NCI-H1694 treated with DMSO at 0.1 percent for 48 hours (cell line): ENCODE data around the gene RASGRP3.

ENCODE experiments used
- DNase-seq: peaks from one replicate; lab custom pipeline; 2025; lab: John Stamatoyannopoulos, UW

RASGRP3 gene

DNA sequence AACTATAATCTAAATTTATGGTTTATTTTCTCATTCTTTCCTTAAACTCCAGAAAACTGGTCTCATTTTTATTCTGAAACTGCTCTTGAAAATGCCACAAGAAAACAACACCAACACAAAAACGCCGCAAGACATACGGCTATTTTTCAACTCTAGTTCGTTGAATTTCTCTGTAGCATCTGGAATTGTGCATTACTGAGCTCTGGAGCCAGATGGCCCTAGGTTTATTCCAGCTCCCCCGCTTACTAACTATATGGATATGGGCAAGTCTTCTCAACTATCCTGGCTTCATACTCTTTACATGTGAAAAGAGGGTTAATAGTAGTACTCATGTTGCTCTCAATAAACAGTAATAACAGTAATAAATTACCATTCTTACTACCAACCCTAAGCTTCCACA, 102.8 kb downstream of the RASGRP3 start:
- peak; percentile 64 for DNase-seq

- DNase-seq, result no peak
Observed at GRCh38 chr2:33581872-33582271, 105.4 kb downstream of the RASGRP3 start.

GRCh38 chr2:33583194-33583938, 106.9 kb downstream of the RASGRP3 start:
- DNase-seq, result peak; percentile 53

DNA sequence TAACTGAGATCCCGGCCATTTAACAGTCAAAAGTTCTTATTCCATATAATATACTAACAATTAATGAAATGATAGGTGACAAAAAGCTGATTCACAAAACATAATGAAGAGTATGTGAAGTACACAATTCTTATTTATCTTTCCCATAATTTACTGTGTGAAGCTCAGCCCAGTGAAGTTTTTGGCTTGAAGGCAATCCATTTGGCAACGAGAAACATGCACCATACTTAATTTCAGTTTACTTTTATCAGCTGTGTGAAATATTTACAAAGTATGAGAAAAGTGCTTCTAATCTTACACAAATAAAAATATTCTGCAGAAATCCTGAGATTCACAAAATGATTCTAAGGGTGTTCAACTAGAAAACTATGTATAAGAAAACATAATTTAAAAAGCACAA, 110.3 kb downstream of the RASGRP3 start:
- no peak for DNase-seq

- DNase-seq, result no peak
Observed at GRCh38 chr2:33588232-33588631, 111.8 kb downstream of the RASGRP3 start.

- no peak for DNase-seq
Observed at GRCh38 chr2:33589444-33589843, 113.0 kb downstream of the RASGRP3 start.

DNA sequence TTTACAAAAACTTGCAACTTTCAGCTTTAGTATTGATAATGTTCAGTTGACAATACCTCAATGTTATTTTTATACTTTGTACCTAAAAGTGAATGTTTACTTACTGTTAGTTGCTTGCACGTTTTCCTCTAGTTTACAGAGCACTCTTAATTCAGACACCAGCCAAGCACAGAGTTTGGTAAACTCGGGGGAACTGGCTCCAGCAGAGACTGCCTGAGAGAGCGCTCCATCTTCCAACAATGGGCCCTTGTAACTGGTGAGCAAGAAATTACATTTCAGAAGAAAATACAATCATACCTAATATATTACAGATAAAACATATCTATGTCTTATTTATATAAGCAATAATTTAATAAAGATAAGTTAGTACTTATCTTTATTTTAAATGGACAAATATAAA, 118.9 kb downstream of the RASGRP3 start:
- no peak for DNase-seq

- no peak for DNase-seq
Observed at GRCh38 chr2:33597026-33597425, 120.6 kb downstream of the RASGRP3 start.

DNA sequence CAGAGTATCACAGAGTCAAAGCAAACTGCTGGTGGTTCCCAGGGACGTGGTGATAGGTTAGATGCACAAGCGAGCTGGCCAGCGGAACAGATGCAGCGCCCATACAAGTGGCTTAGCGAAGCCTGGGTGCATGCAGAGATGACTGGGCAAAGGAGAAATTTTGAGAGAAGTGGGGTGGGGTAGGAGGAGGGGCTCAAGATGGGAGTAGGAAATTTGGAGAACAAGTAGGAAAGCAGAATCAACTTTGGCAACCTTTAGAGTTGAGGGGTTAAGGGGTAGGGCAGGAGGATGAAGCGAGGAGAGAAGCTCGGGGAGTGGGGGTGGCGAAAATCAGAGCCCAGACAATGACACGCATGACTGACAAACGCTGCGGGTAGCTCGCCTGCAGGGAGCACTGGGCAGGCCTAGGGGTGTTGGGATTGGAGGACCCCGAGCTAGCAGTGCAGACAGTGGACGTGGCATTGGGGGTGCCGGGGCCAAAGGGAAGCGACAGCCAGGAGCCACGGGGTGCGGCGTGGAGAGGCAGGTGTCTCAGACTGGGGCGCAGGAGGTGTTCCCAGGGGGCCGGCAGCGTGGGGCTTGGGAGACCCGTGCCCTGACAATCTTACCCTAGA, 122.2 kb downstream of the RASGRP3 start:
- no peak for DNase-seq

GRCh38 chr2:33599175-33599942, 122.9 kb downstream of the RASGRP3 start, which contains the start of gene FAM98A:
FAM98A (minus strand) TSS chr2:33599299; CDS start chr2:33599221, 78 bp downstream.
- DNase-seq, result peak; percentile 96

- no peak for DNase-seq
Observed at GRCh38 chr2:33599943-33600192, 123.4 kb downstream of the RASGRP3 start.

GRCh38 chr2:33602201-33602830, 125.9 kb downstream of the RASGRP3 start:
- DNase-seq, result no peak

DNA sequence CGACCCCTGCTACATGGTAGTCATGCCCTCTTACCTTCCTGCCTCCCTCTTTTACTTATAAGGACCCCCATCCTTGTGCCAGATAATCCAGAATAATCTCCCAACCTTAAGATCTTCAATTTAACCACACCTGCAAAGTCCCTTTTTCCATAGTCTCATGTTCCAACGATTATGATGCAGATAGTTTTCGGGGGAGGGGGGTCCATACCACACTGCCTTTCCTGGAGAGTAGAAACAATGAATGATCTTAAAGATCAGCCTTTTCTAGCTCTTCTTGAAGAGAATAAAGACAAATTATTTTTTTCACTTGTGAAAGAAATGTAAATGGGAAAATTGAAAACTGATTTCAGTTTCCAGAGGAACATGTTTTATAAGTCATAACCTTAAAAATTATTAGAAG, 127.0 kb downstream of the RASGRP3 start:
- DNase-seq, result no peak

GRCh38 chr2:33605056-33605455, 128.6 kb downstream of the RASGRP3 start:
- DNase-seq, result no peak

DNA sequence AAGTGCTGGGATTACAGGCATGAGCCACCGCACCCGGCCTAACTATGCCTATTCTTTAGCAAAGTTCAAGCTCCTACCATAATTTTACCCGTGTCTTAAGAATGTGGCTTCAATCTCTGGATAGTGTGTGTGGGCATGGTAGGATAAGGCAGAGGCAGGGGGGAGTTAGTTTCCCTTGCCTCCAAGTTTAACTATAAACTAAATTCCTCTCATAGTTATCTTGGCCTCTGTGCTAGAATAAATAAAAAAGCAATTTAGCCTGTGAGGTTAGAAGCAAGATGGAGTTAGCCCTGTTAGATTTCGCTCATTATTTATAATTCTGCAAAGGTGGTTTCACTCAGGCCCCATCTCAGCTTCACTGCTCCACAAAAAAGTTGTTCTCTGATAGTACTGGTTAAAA, 129.7 kb downstream of the RASGRP3 start:
- DNase-seq, result no peak

DNA sequence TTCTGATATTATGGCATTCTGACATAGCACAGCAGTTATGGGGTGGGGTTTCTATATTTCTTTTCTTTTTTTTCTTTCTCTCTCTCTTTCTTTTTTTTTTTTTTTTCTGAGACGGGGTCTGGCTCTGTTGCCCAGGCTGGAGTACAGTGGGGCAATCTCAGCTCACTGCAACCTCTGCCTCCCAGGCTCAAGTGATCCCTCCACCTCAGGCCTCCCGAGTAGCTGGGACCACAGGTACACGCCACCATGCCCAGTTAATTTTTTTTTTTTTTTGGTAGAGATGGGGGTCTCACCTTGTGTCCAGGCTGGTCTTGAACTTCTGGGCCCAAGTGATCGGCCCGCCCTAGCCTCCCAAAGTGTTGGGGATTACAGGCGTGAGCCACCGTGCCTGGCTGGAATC, 130.2 kb downstream of the RASGRP3 start:
- DNase-seq, result no peak

GRCh38 chr2:33607251-33607721, 130.8 kb downstream of the RASGRP3 start:
- DNase-seq, result no peak

DNA sequence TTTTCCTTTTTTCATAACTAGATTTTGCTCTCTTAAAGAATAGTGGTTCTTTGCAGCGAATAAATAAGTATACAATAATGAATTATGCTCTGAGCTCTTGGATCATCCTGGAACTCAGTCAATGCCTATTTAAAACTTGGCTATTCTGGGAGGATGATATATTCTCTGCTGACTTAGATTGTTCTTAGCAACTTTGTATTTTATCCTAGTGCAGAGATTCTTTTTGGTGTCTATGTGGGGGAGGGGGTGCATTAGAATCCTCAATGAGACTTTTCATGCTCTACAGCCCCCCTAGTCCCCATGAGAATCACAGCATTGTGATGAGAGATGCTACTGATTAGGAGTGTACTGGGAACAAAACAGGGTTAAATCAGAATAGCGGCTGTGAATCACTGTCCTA, 131.5 kb downstream of the RASGRP3 start:
- no peak for DNase-seq

DNA sequence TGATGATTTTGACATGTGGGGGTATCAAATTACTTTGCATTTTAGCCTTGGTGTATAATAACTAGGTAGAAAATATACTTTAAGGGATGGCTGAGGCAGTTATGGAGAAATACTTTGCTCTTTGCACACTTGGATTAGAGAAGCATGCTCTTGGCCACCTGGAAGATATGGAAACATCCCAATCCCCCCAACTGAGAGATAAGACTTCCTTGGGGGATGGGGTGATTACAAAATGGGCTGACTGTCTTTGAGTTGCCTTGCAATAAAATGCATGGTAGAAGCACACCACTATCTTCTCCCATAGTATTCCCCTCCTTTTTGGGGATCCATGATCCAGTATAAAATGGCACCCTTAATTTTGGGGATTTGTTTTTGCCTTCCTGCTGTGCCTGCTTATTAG, 137.7 kb downstream of the RASGRP3 start:
- DNase-seq, result no peak
